Measurements from ENCODE around the gene CEP192.

CEP192 gene

DNA sequence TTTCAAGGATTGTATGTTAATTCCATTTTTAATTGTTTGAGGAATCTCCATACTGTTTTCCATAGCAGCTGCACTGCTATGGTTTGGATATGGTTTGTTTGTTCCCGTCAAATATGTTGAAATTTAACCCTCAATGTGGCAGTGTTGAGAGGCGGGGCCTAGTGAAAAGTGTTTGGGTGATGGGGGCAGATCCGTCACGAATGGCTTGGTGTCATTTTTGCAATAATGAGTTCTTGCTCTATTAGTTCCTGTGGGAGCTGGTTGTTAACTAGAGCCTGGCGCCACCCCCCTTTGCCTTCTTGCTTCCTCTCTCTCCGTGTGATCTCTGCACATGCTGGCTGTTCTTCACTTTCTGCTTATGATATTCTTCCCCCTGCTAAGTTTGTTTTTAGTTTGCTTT lies 156.0 kb downstream of the CEP192 start:
- DNase-seq (ENCODE audit: low read depth): no peak

DNA sequence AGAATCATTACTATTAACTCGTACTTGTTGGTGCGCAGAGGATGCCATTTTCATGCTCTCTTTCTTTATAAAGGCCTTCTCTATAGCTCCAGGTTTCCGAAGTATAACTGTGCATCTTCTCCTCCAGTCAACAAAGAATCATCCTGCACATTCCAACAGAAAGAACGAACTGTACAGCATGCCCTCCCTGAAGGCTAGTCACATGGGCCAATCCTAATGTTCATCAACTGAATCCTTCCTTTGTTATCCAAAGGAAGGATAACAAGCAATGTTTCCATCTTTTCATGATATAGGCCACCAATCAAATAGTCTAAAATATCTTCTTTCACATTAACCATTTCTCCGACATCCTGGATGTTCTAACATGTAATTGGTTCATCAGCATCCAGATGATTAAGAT lies 160.5 kb downstream of the CEP192 start:
- no peak for DNase-seq (ENCODE audit: low read depth)

DNA sequence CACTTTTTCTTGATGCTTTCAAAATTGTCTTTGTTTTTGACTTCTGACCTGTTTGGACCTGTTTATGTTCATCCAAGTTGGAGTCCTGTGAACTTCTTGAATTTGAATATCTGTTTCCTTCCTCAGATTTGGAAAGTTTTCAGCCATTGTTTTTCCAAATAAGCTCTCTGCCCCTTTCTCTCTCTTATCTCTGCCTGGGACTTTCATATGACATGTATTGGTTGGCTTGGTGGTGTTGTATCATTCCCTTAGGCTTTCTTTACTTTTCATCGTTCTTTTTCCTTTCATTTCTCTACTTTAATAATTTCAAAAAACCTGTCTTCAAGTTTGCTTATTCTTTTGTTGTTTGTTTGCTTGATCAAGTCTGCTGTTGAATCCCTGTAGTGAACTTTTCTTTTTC lies 167.3 kb downstream of the CEP192 start:
- DNase-seq (ENCODE audit: low read depth): no peak

DNA sequence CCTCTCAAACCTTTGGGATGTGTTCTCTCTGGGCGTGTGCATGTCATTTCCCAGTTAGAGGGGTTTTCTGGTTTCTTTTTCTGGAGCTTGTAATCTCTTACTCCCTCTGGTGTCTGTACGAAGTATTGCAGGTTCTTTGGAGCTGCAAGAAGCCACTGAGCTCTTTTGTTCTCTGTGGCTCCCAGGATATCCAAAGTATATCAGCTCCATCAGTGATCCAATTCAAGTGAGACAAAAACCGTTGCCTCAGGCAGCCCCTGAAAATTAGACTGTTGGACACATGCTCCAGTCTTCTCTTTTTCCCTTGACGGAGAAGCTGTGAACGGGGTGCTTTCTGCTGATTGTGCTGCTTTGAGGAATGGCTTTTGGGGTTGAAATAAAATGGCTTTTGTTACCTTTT lies 168.4 kb downstream of the CEP192 start:
- DNase-seq (ENCODE audit: low read depth): no peak

DNA sequence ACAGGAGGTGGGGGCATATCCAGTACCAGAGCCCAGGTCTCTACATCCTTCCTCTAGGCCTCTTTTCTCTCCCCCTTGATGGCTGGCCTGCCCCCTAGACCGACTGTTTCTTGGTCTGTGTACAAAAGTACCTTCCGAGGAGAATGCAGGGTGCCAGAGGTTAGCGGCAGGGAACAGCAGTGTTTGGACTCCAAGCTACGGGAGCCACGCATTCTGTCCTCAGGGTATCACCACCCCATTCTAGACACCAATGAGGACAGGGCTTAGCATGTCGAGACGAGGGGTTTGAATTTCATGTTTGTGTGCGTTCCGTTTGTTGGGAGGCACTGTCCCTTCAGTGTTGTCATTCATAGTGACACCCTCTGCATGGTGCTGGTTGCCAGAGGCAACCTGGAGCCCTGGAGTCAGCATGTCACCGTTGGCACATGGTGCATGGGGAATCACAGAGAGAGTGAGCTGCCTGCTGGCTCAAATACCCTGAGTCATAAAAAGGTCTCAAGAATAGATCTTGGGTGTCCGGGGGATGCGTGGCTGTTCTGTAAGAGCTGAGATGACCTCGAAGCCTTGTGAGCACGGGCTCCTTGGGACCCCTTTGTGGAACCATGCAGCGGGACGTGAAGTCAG lies 170.2 kb downstream of the CEP192 start:
- no peak for DNase-seq (ENCODE audit: low read depth)

DNA sequence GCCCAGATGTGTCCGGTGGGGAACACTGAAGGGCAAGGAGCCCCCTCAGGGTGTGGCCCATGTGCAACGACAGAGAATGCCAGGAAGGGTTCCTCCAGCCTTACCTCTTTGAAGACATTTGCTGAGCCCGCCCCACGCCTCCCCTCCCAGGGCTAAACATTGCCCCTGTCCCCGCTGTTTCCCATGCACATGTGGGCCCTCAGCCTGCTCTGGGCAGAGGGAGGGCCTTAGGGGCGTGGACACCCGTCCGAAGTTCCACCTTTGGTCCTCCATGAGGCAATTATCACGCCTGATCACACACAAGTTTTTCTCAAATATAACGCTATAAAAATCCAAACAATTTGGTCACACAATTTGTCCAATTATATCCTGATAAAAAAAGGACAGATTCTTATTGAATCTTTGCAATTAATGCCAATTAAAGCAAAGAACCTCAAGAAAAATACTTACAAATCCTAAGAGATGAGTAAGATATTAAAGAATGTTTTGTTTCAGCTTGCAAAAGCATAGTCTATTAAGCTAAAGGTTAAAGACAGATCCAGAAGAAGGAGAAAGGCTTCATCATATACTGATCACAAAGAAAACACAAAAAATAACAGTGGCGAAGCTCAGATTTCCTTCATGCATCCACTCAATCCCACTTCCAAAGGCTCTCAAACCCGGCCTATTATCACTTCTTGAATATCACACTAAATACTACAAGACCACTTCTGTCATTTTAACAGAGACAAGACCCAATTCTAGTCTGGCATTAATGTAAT lies 172.2 kb downstream of the CEP192 start:
- no peak for DNase-seq (ENCODE audit: low read depth)

DNA sequence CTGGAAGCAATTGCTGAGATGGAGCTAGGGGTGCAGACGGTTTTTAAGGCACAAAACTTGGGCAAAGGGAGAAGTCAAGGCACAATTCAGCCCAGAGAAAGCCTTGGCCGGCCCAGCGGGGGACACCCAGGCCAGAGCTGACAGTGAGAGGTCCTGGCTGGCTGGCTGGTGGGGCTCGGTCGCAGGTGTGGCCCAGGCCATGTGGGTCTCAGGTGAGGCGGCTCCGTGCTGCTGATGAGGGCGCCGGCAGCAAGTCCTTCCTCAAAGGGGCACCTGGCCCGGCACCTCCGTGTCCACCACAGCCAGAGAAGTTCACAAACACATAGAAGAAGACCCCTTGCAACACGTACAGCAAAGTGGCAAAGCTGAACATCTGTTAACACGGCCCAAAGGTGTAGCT lies 173.2 kb downstream of the CEP192 start:
- DNase-seq (ENCODE audit: low read depth): no peak

DNA sequence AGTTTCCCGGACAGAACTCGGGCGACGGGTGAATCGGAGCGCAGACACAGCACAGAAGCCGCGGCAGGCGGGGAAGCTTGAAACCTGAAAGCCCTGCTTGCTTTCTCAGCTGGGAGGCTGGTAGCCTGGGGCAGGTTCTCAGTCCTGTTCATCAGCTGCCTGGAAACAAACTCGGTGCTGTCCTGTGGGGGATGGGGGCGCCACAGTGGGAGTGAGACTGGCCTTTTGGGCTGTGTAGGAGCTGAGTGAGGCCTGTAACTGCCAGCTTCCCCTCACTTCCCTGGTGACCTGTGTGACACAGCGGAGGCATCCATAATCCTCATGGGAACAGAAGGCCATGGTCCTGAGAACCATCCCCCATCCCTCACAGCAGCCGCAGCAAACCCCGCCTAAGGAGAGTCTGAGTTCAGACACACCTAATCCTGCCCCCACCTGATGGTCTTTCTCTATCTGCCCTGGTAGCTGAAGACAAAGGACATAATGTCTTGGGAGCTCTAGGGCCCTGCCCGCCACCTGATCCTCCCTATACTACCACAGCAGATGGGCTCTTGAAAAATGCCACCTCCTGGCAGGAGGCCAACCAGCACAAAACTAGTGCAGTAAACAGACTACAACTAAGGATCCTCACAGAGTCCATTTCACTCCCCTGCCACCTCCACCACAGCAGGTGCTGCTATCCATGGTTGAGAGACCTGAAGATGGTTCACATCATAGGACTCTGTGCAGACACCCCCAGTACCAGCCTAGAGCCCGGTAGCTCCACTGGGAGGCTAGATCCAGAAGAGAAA lies 174.7 kb downstream of the CEP192 start:
- no peak for DNase-seq (ENCODE audit: low read depth)

DNA sequence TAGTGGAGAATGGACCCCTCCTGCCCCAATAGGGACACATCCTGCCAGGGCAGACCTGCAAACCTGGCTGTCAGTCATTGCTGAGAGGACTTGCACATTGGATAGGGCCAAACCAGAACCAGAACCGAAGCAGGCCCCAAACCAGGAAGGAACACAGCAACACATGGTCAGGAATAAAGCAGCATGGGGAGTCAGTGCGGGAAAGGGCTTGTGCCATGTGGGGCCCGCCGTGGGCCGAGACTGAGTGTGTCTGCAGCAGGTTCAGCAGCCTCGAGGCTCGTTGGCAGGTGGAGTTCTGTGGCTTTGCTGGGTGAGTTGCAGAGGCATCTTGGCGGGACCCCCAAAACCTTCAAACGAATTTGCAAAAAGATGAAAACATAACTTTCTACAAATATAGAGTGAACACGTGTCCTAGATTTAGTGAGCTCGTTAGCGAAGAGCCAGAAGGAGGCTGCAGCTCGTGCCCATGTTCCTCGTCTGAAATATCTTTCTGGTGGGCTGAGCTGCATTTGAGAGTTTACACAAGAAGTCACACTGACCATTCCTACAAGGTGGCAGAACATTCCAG lies 182.5 kb downstream of the CEP192 start:
- no peak for DNase-seq (ENCODE audit: low read depth)
